HG02763 (cell line): ENCODE results near the gene LHPP.

Experiments
- ATAC-seq: cut with Tn5 transposase; IDR thresholded peaks from one replicate; pipeline ENCODE4 v1.9.1; 2021; ENCODE audit warnings: mild to moderate bottlenecking, moderate library complexity; ENCODE audit not compliant: unreplicated experiment

The LHPP gene

GRCh38 chr10:124588736-124589490 is 127.3 kb downstream of the LHPP start:
- no peak for ATAC-seq

DNA sequence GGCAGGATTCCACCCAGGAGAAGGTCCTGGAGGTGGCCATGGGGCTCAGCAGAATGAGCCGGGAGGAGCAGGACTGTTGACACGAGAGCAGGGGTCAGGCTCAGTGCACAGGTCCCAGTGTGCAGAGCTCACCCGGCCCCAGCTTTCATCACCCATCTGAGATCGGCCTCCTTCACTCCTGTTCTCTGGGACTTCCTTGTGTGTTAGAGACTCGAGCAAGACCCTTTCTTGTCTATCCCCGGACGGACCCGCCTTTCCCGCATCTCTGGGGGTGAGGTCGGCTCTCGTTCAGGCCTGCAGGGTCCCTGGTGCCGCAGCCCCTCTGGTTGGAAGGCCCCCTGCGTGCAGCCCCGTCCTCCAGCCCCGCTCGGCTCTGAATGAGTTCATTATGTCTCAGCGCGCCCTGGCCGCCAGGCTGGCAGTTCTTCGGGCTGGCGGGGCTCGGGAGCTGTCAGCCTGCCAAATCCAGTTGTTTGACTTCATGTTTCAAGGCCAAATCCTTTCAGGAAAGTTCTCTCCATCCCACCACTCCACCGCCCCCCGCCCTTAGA is 127.9 kb downstream of the LHPP start:
- no peak for ATAC-seq

GRCh38 chr10:124590216-124591122 is 128.8 kb downstream of the LHPP start:
- ATAC-seq = no peak

DNA sequence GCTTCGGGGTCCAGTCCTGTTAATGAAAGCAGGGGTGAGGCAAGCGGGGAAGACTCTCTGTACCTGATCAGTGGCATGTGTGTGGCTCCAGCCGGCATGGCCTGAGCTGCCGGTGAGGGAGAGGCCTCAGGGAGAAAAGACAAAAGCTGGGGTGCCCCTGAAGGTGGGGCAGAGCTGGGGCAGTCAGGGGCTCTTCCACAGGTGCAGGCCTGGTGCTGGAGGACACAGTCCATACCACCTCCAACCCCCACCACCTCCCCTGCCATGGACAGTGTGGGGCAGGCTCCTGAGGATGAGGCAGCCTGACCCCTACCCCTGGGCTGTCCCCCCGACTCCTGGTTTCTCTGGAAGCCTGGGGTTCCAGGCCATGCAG is 129.5 kb downstream of the LHPP start:
- ATAC-seq = no peak

DNA sequence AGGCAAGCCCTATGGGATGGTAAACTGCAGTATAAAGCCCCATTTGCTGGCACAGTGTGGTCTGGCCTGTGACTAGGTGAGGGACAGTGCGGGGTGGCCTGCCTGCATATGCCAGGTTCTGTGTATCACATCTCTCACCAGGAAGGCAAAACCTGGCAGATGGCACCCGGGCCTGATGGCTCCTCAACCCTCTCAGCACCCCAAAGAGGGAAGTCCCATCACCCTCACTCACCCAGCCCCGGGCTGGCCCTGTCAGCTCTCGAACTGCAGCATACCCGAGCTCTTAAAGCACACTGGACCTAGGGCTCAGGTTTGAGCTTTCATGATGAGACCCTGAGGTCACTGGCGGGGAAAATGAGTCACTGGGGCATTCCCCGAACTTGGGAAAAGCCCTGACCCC is 130.5 kb downstream of the LHPP start:
- ATAC-seq = no peak

DNA sequence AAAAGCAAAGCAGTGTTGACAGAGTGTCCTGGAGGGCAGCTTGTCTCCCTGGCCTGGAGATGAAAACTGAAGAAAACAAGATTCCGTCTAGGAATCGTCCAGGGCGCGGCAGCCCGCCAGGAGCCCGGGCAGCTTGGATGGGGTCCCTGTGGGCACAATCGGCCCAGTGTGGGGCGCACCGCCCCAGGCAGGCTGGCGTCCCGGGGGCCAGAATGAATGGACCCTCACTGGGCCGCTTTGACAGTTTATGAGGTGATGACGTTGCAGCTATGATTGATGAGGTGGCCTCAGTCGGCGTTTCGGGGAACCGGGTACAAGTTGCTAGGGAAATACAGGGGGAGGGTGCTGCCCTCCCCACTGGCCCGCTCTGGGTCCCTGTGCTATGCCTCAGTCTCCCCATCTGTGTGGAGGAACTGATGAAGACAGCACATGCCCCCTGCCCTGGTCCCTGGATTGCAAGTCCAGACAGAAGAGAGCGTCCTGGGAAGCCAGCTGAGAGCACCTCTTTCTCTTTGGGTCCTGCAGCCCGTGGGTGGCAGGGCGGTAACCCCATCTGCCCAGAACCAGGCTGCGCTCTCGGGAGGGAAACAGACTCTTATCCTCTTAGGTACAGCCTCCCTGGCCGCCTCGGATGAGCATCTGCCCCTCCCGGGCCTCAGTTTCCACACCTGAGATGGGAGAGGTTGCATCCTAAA is 131.3 kb downstream of the LHPP start:
- no peak for ATAC-seq

- no peak for ATAC-seq
Observed at GRCh38 chr10:124593431-124593985, 131.9 kb downstream of the LHPP start.

DNA sequence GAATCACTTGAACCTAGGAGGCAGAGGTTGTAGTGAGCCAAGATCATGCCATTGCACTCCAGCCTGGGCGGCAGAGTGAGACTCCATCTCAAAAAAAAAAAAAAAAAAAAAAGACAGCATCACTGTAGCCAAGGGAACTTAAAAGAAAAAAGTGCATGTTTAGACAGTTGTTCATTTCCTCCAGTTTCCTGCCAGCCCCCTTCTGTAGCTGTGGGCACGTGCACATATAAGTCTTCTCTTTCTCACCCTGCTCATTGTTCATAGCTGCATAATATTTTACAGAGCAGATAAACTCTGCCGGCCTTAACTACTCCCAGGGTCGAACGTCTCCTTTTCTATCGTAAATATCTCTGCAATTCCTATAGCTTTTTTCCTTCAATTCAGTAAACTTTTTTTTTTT is 132.6 kb downstream of the LHPP start:
- ATAC-seq = no peak

GRCh38 chr10:124595143-124595883 is 133.7 kb downstream of the LHPP start:
- ATAC-seq = no peak

DNA sequence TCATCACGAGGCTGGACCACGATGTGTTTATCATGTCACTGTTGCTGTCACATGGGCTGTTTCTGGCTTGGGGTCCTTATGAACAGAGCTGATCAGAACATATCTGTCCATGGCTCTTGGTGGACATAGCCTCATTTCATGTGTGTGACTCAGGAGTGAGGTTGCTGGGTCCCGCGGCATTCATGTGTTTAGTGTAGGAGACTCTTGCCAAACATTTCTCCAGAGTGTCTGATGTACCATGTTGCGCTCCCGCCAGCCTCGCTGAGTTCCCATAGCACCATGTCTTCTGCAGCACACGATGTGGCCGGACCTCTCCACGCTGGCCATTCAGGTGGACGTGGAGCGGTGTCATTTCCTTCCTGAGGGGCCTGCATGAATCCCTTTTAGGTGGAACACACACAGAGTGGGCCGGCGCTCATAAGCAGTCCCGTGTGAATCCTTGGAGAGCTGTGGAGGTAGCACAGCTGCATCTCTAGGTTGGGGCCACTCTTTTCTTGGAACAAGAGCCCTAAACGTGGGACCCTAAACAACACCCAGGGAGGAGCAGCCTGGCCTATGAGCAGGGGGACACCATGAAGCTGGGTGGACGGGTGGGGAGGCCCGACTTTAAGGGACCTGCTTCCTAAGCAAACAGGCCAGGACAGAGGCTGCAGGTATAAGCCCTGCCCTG is 134.6 kb downstream of the LHPP start:
- no peak for ATAC-seq

GRCh38 chr10:124596962-124597845 is 135.6 kb downstream of the LHPP start:
- ATAC-seq = no peak

DNA sequence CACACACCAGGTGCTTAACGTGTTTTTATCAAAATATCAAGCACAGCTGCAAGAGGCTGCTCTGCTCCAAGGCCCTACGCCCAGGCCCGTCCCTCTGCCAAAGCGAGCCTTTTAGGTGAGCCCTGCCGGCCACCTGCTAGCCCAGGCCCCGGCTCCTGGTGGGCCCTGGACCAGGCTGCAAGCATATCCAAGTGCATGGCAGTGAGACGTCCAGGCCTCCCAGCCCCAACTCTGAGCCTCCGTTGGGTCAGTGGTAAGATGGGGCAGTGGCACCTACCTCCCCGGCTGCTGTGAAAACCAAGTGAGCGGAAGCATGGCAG is 136.2 kb downstream of the LHPP start:
- no peak for ATAC-seq

DNA sequence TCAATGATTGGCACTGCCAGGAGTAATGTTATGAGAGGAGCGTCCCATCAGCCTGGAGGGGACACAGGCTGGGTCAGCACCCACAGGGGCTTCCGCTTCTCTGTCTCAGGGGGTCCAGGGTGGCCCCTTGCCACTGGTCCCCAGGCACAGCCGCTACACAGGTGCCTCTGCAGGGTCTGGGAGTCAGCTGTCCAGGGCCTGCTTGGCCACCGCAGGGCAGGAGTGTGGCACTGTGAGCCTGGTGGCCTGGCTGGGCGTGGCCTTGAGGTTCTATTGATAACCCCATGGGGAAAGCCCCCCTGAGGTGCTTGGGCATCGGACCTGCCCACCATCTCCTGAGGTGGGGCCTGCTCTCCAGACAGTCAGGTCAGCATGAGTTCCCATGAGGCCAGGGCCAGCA is 136.6 kb downstream of the LHPP start:
- ATAC-seq = no peak

DNA sequence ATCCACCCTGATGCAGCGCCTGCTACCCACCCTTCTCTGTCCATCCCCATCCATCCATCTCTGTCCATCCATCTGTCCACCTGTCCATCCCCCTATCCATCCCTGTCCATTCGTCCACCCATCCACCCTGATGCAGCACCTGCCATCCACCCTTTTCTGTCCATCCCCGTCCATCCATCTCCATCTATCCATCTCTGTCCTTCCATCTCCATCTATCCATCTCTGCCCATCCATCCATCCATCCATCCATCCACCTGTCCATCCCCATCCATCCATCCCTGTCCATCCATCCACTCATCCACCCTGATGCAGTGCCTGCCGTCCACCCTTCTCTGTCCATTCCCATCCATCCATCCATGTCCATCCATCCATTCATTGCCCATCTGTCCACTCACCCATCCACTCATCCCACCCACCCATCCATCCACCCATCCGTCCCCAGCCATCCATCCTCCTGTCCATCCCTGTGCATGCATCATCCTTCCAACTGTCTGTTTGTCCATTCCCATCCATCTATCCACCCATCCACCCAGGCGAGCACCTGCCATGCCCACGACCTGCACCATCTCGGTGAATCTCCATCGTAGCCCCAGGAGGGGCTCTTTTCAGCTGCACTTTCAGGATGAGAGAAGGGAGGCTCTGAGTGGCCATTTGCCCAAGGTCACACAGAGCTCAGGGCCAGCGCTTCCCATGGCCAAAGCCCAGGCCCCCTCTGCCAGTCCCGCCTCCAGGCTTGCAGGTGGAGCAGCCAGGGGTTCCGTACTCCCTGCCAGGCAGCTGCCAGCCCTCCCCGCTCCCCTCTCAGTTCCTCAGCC is 137.4 kb downstream of the LHPP start:
- no peak for ATAC-seq

GRCh38 chr10:124599588-124600050 is 138.0 kb downstream of the LHPP start:
- ATAC-seq = no peak

DNA sequence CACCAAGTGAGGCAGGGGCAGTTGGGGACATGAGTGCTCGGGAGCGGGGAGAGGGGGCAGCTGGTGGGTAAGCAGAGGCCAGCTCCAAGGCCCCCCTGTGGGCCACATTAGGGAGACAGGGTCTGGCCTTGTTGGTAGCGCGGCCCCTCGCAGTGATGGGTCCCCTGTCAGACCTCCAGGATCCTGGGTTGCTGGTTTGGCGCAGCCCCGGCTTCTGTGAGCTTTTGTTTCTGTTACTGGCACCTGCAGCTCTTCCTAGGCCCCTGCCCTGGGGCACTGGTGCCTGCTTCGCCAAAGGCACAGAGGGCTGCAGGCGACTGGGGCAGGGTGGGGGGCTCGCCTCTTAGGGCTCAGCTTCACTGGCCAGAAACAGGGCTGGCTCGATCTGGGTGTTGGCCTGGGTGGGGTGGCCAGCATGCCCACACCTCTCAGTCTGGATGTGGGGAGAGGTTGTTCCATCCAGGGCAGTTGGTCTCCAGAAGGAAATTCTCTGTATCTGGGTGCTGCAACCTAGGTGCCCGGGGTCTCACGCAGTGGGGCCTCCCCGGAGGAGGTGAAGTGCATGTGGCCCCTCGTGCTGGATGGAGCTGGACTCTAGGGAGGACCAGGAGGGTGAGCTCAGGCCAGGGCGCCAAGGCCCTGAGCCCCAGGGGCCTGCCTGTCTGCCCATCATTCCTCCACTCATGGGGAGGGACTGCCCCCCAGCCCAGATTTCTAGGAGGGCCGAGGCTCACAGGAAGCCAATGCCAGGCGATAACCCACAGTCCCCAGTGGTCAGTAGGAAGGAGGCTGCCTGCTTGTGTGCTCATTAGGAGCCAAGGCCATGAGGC is 138.6 kb downstream of the LHPP start:
- ATAC-seq = no peak

DNA sequence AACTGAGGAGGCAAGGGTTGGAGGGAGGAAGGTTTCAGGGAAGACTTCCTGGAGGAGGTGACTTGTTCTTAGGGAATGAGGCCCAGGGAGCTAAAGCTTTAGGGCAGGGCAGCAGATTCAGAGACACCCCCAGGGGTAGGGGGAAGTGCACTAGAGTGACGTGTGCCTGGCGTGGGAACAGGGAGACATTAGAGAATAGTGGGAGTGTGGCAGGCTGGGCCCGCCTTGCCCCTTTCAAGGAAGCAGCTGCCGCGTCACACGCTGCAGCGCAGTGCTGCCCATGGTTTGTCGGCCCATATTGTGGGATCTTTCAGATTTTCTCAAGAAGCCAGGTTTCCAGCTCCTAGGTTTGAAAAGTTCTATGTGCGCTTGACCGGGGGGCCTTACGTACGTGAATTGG is 139.4 kb downstream of the LHPP start:
- no peak for ATAC-seq
